HCT116 (cell line): Measurements from ENCODE around the gene ATXN1L.

ENCODE experiments used
- ATF3 ChIP-seq: IDR thresholded peaks from 2 replicates; pipeline ENCODE4 v1.6.1; 2012
- CEBPB ChIP-seq: IDR thresholded peaks from 2 replicates; pipeline ENCODE4 v1.6.1; 2012; ENCODE audit warnings: low read depth
- CTCF ChIP-seq, 3 experiments: fragments of 200-600 bp in 1 of 3; sonication (generic) in 1 of 3; IDR thresholded peaks in 2 of 3; conservative IDR thresholded peaks in 1 of 3; 2 replicates each; pipeline ENCODE4 v1.5.1; 2012 to 2017; ENCODE audit warnings: low read depth in 2 of 3, low read length in 2 of 3, antibody characterized with exemption in 1 of 3, borderline replicate concordance in 1 of 3, control low read depth in 1 of 3, mild to moderate bottlenecking in 1 of 3, mixed read lengths in 1 of 3, mixed run types in 1 of 3, moderate library complexity in 1 of 3; ENCODE audit not compliant: insufficient read depth in 1 of 3
- EZH2 ChIP-seq: fragments of 200-600 bp; sonication (generic); IDR thresholded peaks from 2 replicates; pipeline ENCODE4 v1.6.1; 2017; ENCODE audit warnings: antibody characterized with exemption, mixed run types
- EZH2phosphoT487 ChIP-seq: fragments of 200-600 bp; IDR thresholded peaks from 2 replicates; pipeline ENCODE4 v1.6.1; 2018; ENCODE audit warnings: antibody characterized with exemption, borderline replicate concordance
- JUND ChIP-seq: IDR thresholded peaks from 2 replicates; pipeline ENCODE4 v1.6.1; 2012
- POLR2A ChIP-seq: IDR thresholded peaks from 2 replicates; pipeline ENCODE4 v1.7.0; 2011; ENCODE audit warnings: borderline replicate concordance; ENCODE audit not compliant: insufficient read depth, insufficient read length; ENCODE audit errors: extremely low read depth
- POLR2AphosphoS5 ChIP-seq: IDR thresholded peaks from 2 replicates; pipeline ENCODE4 v1.6.1; 2011; ENCODE audit warnings: mild to moderate bottlenecking, low read depth, low read length, moderate library complexity
- REST ChIP-seq: IDR thresholded peaks from 2 replicates; pipeline ENCODE4 v1.6.1; 2012; ENCODE audit warnings: low read depth
- SIN3A ChIP-seq: IDR thresholded peaks from 2 replicates; pipeline ENCODE4 v1.6.1; 2012; ENCODE audit warnings: low read depth
- SP1 ChIP-seq: IDR thresholded peaks from 2 replicates; pipeline ENCODE4 v1.6.1; 2012; ENCODE audit warnings: low read depth
- ZBTB33 ChIP-seq: IDR thresholded peaks from 2 replicates; pipeline ENCODE4 v1.6.1; 2011; ENCODE audit warnings: mild to moderate bottlenecking, low read length, moderate library complexity; ENCODE audit not compliant: insufficient replicate concordance; ENCODE audit errors: extremely low read depth
- ZFX ChIP-seq: fragments of 450-650 bp; IDR thresholded peaks from 2 replicates; pipeline ENCODE4 v1.6.1; 2017

GRCh38 chr16:71889147-71889546, 43.4 kb downstream of the ATXN1L start:
- no peak for TF ChIP-seq POLR2AphosphoS5
- TF ChIP-seq CTCF (IDR thresholded peaks at IDR 0.05 in 2 of 3, conservative IDR thresholded peaks at IDR 0.05 in 1 of 3; ENCODE audit: borderline replicate concordance in 1 of 3, insufficient read depth in 1 of 3, low read depth in 2 of 3, low read length in 2 of 3), result no peak
- no peak for TF ChIP-seq ZBTB33
- TF ChIP-seq SP1, result no peak
- TF ChIP-seq EZH2, result no peak
- TF ChIP-seq ZFX, result no peak
- no peak for TF ChIP-seq REST
- no peak for TF ChIP-seq ATF3
- TF ChIP-seq POLR2A, result no peak
- no peak for TF ChIP-seq SIN3A
- TF ChIP-seq EZH2phosphoT487, result no peak
- no peak for TF ChIP-seq CEBPB
- no peak for TF ChIP-seq JUND
